ENCODE results near the gene KRT9.
"Not testable (repeated sequence)": the region's sequence is repeated elsewhere in the genome, so short reads cannot be mapped to it uniquely, and the experiment has no call there.

KRT9 gene

GRCh38 chr17:41571561-41572434 lies at the start of gene KRT9:
Gene KRT9, minus strand, starts transcription at chr17:41572059. Its CDS starts 67 bp downstream, at chr17:41571992.
- DNase-seq, result no peak

- not testable (repeated sequence) for DNase-seq
These were observed 49.6 kb upstream of the KRT9 start for GRCh38 chr17:41621435-41621817.

GRCh38 chr17:41620583-41621434 lies 49.0 kb upstream of the KRT9 start:
- DNase-seq, result no peak

GRCh38 chr17:41619927-41620582 lies 48.2 kb upstream of the KRT9 start:
- DNase-seq, result not testable (repeated sequence)

GRCh38 chr17:41619036-41619926 lies 47.4 kb upstream of the KRT9 start:
- no peak for DNase-seq

GRCh38 chr17:41618341-41619035 lies 46.6 kb upstream of the KRT9 start:
- DNase-seq, result no peak

- no peak for DNase-seq
These were observed 45.8 kb upstream of the KRT9 start for GRCh38 chr17:41617698-41618097.

GRCh38 chr17:41617136-41617535 lies 45.3 kb upstream of the KRT9 start:
- DNase-seq, result no peak

- DNase-seq, result not testable (repeated sequence)
These were observed 44.6 kb upstream of the KRT9 start for GRCh38 chr17:41616486-41616885.

- DNase-seq, result no peak
These were observed 43.6 kb upstream of the KRT9 start for GRCh38 chr17:41615454-41615853.

GRCh38 chr17:41614767-41615166 lies 42.9 kb upstream of the KRT9 start:
- DNase-seq, result not testable (repeated sequence)

- peak; percentile 8 for DNase-seq
These were observed 42.2 kb upstream of the KRT9 start for GRCh38 chr17:41614098-41614497.

- no peak for DNase-seq
These were observed 41.6 kb upstream of the KRT9 start for GRCh38 chr17:41613277-41614082.

- DNase-seq, result not testable (repeated sequence)
These were observed 40.7 kb upstream of the KRT9 start, which contains the start of gene KRT16 for GRCh38 chr17:41612376-41613160. Gene KRT16, minus strand, starts transcription at chr17:41612767. Its CDS starts 79 bp downstream, at chr17:41612688.

- no peak for DNase-seq
These were observed 39.2 kb upstream of the KRT9 start for GRCh38 chr17:41610965-41611640.

- not testable (repeated sequence) for DNase-seq
These were observed 38.2 kb upstream of the KRT9 start for GRCh38 chr17:41610061-41610517.

- DNase-seq, result not testable (repeated sequence)
These were observed 35.1 kb upstream of the KRT9 start for GRCh38 chr17:41606930-41607329.

- no peak for DNase-seq
These were observed 30.7 kb upstream of the KRT9 start for GRCh38 chr17:41602524-41602923.

- no peak for DNase-seq
These were observed 28.5 kb upstream of the KRT9 start for GRCh38 chr17:41600318-41600717.

All from activated CD8-positive, alpha-beta memory T cell treated with anti-CD3 and anti-CD28 coated beads, Interleukin-2, amount 50 U/mL, for 4 hours (primary cell).